ENCODE results near the gene ECHS1. TPM values are rescaled to one million over a fixed set of nuclear protein-coding genes. Genes with fewer than 3 reads are reported as not detected.

Gene ECHS1
- total RNA-seq, 3 donors from 2014 or later: 97.7 to 180 (median 151) TPM

- no peak for TF ChIP-seq CTCF (IDR thresholded peaks at IDR 0.05)
- intact Hi-C loops (cut with DNase I, micrococcal nuclease): no loop called here
- H3K36me3 ChIP-seq (ENCODE audit: low read depth): peaks cover 5% of the 10 kb centered on the region
- H3K9me3 ChIP-seq: no peaks in the 10 kb centered on the region
- no peak overlapping the region for H3K4me3 ChIP-seq
- DNase-seq (peak in 1 of 3 donors; percentile 23), ATAC-seq (no peak)
- peaks cover 12% of the 10 kb centered on the region for H3K4me1 ChIP-seq (ENCODE audit: low read depth)
Observed at GRCh38 chr10:133366130-133366478, 7.0 kb downstream of the ECHS1 start.

GRCh38 chr10:133365461-133366129 lies 7.6 kb downstream of the ECHS1 start:
- DNase-seq (peak in 1 of 3 donors; percentile 24), ATAC-seq (no peak)
- Histone ChIP-seq H3K36me3 (ENCODE audit: low read depth) (peaks cover 5% of the 10 kb centered on the region), H3K4me1 (ENCODE audit: low read depth) (peaks cover 12% of the 10 kb centered on the region), H3K4me3 (no peak overlapping the region), H3K9me3 (no peaks in the 10 kb centered on the region)
- no peak for TF ChIP-seq CTCF (IDR thresholded peaks at IDR 0.05)
- intact Hi-C loops (cut with DNase I, micrococcal nuclease): no loop called here

- peak; percentile 77 for ATAC-seq
- no peak for TF ChIP-seq CTCF (IDR thresholded peaks at IDR 0.05)
- Histone ChIP-seq H3K36me3 (ENCODE audit: low read depth) (peaks cover 2% of the 10 kb centered on the region), H3K4me3 (no peak overlapping the region), H3K4me1 (ENCODE audit: low read depth) (peaks cover 16% of the 10 kb centered on the region), H3K9me3 (no peaks in the 10 kb centered on the region)
- intact Hi-C loops (cut with DNase I, micrococcal nuclease): no loop called here
- DNase-seq: peak in 2 of 3 donors; percentile 56 to 69
Observed at GRCh38 chr10:133364645-133365431, 8.3 kb downstream of the ECHS1 start.

GRCh38 chr10:133362846-133363245 lies 10.3 kb downstream of the ECHS1 start:
- DNase-seq: no peak
- H3K4me3 ChIP-seq: no peak overlapping the region
- no peaks in the 10 kb centered on the region for H3K36me3 ChIP-seq (ENCODE audit: low read depth)
- no peak for TF ChIP-seq CTCF (IDR thresholded peaks at IDR 0.05)
- ATAC-seq: no peak
- no peaks in the 10 kb centered on the region for H3K9me3 ChIP-seq
- peaks cover 20% of the 10 kb centered on the region for H3K4me1 ChIP-seq (ENCODE audit: low read depth)
- intact Hi-C loops (cut with DNase I, micrococcal nuclease): no loop called here

- no peaks in the 10 kb centered on the region for H3K36me3 ChIP-seq (ENCODE audit: low read depth)
- no peak for TF ChIP-seq CTCF (IDR thresholded peaks at IDR 0.05)
- DNase-seq: no peak
- no peak overlapping the region for H3K4me3 ChIP-seq
- H3K9me3 ChIP-seq: no peaks in the 10 kb centered on the region
- peaks cover 21% of the 10 kb centered on the region for H3K4me1 ChIP-seq (ENCODE audit: low read depth)
- ATAC-seq: no peak
- intact Hi-C loops (cut with DNase I, micrococcal nuclease): no loop called here
Observed at GRCh38 chr10:133361773-133362441, 11.2 kb downstream of the ECHS1 start.
